Measurements from ENCODE around the gene ERG28. TPM values are rescaled to one million over a fixed set of nuclear protein-coding genes. Genes with fewer than 3 reads are reported as not detected.

The ERG28 gene
- total RNA-seq, 1 experiment from 2014 or later = 43.3 TPM

- intact Hi-C loops (cut with micrococcal nuclease; ENCODE audit: unreplicated experiment) = no loop called here
- H3K9me3 ChIP-seq (ENCODE audit: low read depth, low read length, poor library complexity, severe bottlenecking) = no peaks in the 10 kb centered on the region
- H3K27me3 ChIP-seq (replicated peaks; ENCODE audit: insufficient read depth, low read depth, low read length, poor library complexity) = peaks cover 25% of the 10 kb centered on the region
- H3K36me3 ChIP-seq (ENCODE audit: insufficient read depth, low read length, poor library complexity, severe bottlenecking) = no peaks in the 10 kb centered on the region
- CTCF ChIA-PET = no interaction called here
- TF ChIP-seq CTCF (conservative IDR thresholded peaks at IDR 0.05; ENCODE audit: low read depth, low read length) = no peak
- no peak for TF ChIP-seq EZH2 (IDR thresholded peaks at IDR 0.05; ENCODE audit: borderline replicate concordance, low read depth, low read length, poor library complexity, severe bottlenecking)
- no TSS peak for BruUV-seq (replicated peaks)
- H3K27ac ChIP-seq (ENCODE audit: low read depth, low read length, poor library complexity, severe bottlenecking) = no peak overlapping the region
- no peaks in the 10 kb centered on the region for H3K4me1 ChIP-seq (ENCODE audit: insufficient read depth, low read length, poor library complexity, severe bottlenecking)
- POLR2A ChIA-PET (ENCODE audit: low non-redundant PET) = no interaction called here
- no peak for DNase-seq (ENCODE audit: low spot score)
- no peak overlapping the region for H3K4me3 ChIP-seq (ENCODE audit: low read depth, low read length, poor library complexity, severe bottlenecking)
These were observed 48.5 kb downstream of the ERG28 start for GRCh38 chr14:75612157-75612556.

- TF ChIP-seq EZH2 (IDR thresholded peaks at IDR 0.05; ENCODE audit: borderline replicate concordance, low read depth, low read length, poor library complexity, severe bottlenecking) = no peak
- DNase-seq (ENCODE audit: low spot score) = no peak
- H3K27me3 ChIP-seq (replicated peaks; ENCODE audit: insufficient read depth, low read depth, low read length, poor library complexity) = peaks cover 25% of the 10 kb centered on the region
- H3K4me3 ChIP-seq (ENCODE audit: low read depth, low read length, poor library complexity, severe bottlenecking) = no peak overlapping the region
- ChIA-PET POLR2A (ENCODE audit: low non-redundant PET) (no interaction called here), CTCF (no interaction called here)
- H3K4me1 ChIP-seq (ENCODE audit: insufficient read depth, low read length, poor library complexity, severe bottlenecking) = no peaks in the 10 kb centered on the region
- no peak overlapping the region for H3K27ac ChIP-seq (ENCODE audit: low read depth, low read length, poor library complexity, severe bottlenecking)
- no peaks in the 10 kb centered on the region for H3K36me3 ChIP-seq (ENCODE audit: insufficient read depth, low read length, poor library complexity, severe bottlenecking)
- no peaks in the 10 kb centered on the region for H3K9me3 ChIP-seq (ENCODE audit: low read depth, low read length, poor library complexity, severe bottlenecking)
- intact Hi-C loops (cut with micrococcal nuclease; ENCODE audit: unreplicated experiment) = no loop called here
- BruUV-seq (replicated peaks) = no TSS peak
These were observed 49.8 kb downstream of the ERG28 start for GRCh38 chr14:75610834-75611233.

GRCh38 chr14:75609606-75610475, 50.8 kb downstream of the ERG28 start:
- intact Hi-C loops (cut with micrococcal nuclease; ENCODE audit: unreplicated experiment) = no loop called here
- ChIA-PET CTCF (interaction anchor here (0.7 to 1.0 kb wide), 2 partner anchors 14 to 185 kb away, joined by 4 to 15 read pairs; no protein-coding TSS in a partner anchor), POLR2A (ENCODE audit: low non-redundant PET) (no interaction called here)
- BruUV-seq (replicated peaks) = no TSS peak
- H3K9me3 ChIP-seq (ENCODE audit: low read depth, low read length, poor library complexity, severe bottlenecking) = no peaks in the 10 kb centered on the region
- DNase-seq (ENCODE audit: low spot score) = no peak
- H3K27ac ChIP-seq (ENCODE audit: low read depth, low read length, poor library complexity, severe bottlenecking) = no peak overlapping the region
- H3K4me3 ChIP-seq (ENCODE audit: low read depth, low read length, poor library complexity, severe bottlenecking) = no peak overlapping the region
- peaks cover 25% of the 10 kb centered on the region for H3K27me3 ChIP-seq (replicated peaks; ENCODE audit: insufficient read depth, low read depth, low read length, poor library complexity)
- no peaks in the 10 kb centered on the region for H3K4me1 ChIP-seq (ENCODE audit: insufficient read depth, low read length, poor library complexity, severe bottlenecking)
- no peaks in the 10 kb centered on the region for H3K36me3 ChIP-seq (ENCODE audit: insufficient read depth, low read length, poor library complexity, severe bottlenecking)
- TF ChIP-seq CTCF (conservative IDR thresholded peaks at IDR 0.05; ENCODE audit: low read depth, low read length) = no peak
- no peak for TF ChIP-seq EZH2 (IDR thresholded peaks at IDR 0.05; ENCODE audit: borderline replicate concordance, low read depth, low read length, poor library complexity, severe bottlenecking)

All from A673 (cell line).